Neural progenitor cell (in vitro differentiated cells): ENCODE results near the gene LCAT. TPM values are rescaled to one million over a fixed set of nuclear protein-coding genes. Genes with fewer than 3 reads are reported as not detected.
"Not testable (repeated sequence)": the region's sequence is repeated elsewhere in the genome, so short reads cannot be mapped to it uniquely, and the experiment has no call there.

Source experiments
- DNase-seq: peaks from one replicate; pipeline ENCODE4 v3.0.0-alpha.2; 2016; ENCODE audit warnings: low spot score
- H2AFZ ChIP-seq: fragments of 200-600 bp; sonication (generic); replicated peaks from 2 replicates; pipeline ENCODE4 v1.6.1; 2016; ENCODE audit warnings: antibody characterized with exemption
- H3F3A ChIP-seq: fragments of 200-600 bp; sonication (generic); 2 replicates; pipeline ENCODE4 v1.6.1; 2016; ENCODE audit warnings: antibody characterized with exemption, low read depth
- H3K27ac ChIP-seq: fragments of 200-600 bp; sonication (generic); 2 replicates; pipeline ENCODE4 v1.5.1; 2016; ENCODE audit warnings: mild to moderate bottlenecking
- H3K27me3 ChIP-seq: fragments of 200-600 bp; sonication (generic); 2 replicates; pipeline ENCODE4 v1.6.1; 2016; ENCODE audit warnings: mild to moderate bottlenecking, moderate library complexity
- H3K36me3 ChIP-seq: fragments of 200-600 bp; sonication (generic); 2 replicates; pipeline ENCODE4 v1.5.1; 2016
- H3K4me1 ChIP-seq: fragments of 200-600 bp; sonication (generic); 2 replicates; pipeline ENCODE4 v1.6.1; 2016; ENCODE audit warnings: mixed run types
- H3K4me2 ChIP-seq: fragments of 200-600 bp; sonication (generic); 2 replicates; pipeline ENCODE4 v1.6.1; 2016
- H3K4me3 ChIP-seq: fragments of 200-600 bp; sonication (generic); 2 replicates; pipeline ENCODE4 v1.5.1; 2016
- H3K79me2 ChIP-seq: fragments of 200-600 bp; sonication (generic); 2 replicates; pipeline ENCODE4 v1.6.1; 2016; ENCODE audit warnings: low read depth
- H3K9ac ChIP-seq: fragments of 200-600 bp; sonication (generic); 2 replicates; pipeline ENCODE4 v1.6.1; 2016
- H3K9me3 ChIP-seq: fragments of 200-600 bp; sonication (generic); 2 replicates; pipeline ENCODE4 v1.5.1; 2016; ENCODE audit warnings: low read depth
- H4K20me1 ChIP-seq: fragments of 200-600 bp; sonication (generic); 2 replicates; pipeline ENCODE4 v1.6.1; 2016; ENCODE audit warnings: low read depth
- H3K27ac Mint-ChIP-seq: 3 replicates; pipeline ENCODE4 v1.8.0; 2021; ENCODE audit warnings: mixed read lengths
- H3K27me3 Mint-ChIP-seq: 2 replicates; pipeline ENCODE4 v1.8.0; 2022; ENCODE audit warnings: low read depth, mild to moderate bottlenecking, inconsistent platforms, moderate library complexity, mixed read lengths; ENCODE audit not compliant: insufficient read depth
- H3K36me3 Mint-ChIP-seq: 3 replicates; pipeline ENCODE4 v1.8.0; 2021; ENCODE audit warnings: mixed read lengths
- H3K4me1 Mint-ChIP-seq: 3 replicates; pipeline ENCODE4 v1.8.0; 2021; ENCODE audit warnings: mixed read lengths
- H3K4me3 Mint-ChIP-seq: 3 replicates; pipeline ENCODE4 v1.8.0; 2021; ENCODE audit warnings: mild to moderate bottlenecking, moderate library complexity, mixed read lengths
- H3K9me3 Mint-ChIP-seq: 3 replicates; pipeline ENCODE4 v1.8.0; 2020; ENCODE audit warnings: mixed read lengths
- EZH2 ChIP-seq: fragments of 200-600 bp; sonication (generic); IDR thresholded peaks from 2 replicates; pipeline ENCODE4 v1.6.1; 2017; ENCODE audit warnings: antibody characterized with exemption, mild to moderate bottlenecking, moderate library complexity
- EZH2phosphoT487 ChIP-seq: fragments of 200-600 bp; sonication (generic); IDR thresholded peaks from 2 replicates; pipeline ENCODE4 v1.6.1; 2017; ENCODE audit warnings: antibody characterized with exemption
- total RNA-seq: library from RNA; depleted of rRNA; stranded (reverse); fragments of >200 nt; gene quantifications from 2 replicates; pipeline ENCODE4 v1.2.3, GENCODE V29; 2015; ENCODE audit warnings: low replicate concordance
- TF ChIP-seq, protein P1 (sequence below): fragments of 200-600 bp; sonication (generic); IDR thresholded peaks from 2 replicates; pipeline ENCODE4 v1.5.1; 2017; ENCODE audit warnings: antibody characterized with exemption, mild to moderate bottlenecking

LCAT gene
- total RNA-seq, 1 donor from 2014 or later = 1.5 TPM

DNA sequence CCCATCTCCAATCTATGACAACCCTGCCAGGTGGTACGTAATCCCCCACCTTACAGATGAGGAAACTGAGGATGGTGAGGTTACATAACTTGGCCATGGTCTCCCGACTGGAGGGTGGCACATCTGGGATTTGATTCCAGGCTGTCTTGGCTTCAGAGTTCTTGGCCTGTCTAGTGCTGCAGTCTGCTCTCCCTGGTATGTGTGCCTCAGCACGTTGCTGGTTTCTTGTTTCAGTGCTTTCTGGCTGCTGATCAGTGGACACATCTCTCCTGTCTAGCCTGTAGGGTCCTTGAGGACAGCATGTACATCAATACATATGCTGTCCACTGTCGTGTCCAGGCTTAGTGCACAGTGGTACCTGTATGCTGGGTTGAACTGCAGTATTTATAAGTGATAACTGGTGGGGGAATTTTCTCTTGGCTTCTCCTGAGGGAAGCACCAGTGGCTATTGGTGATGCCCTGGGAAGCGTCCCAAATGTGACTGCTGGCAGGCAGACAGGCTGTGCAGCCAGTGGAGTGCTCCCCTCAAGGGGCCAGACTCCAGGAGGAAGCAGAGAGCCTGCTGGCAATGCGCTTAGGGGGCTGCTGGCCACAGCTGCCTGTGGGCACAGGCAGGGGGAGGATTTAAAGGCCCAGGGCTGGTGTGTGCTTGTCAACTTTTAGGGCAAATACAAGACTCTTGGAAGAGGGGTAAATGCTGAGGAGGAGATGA lies 26.6 kb downstream of the LCAT start:
- H3K9me3 ChIP-seq = no peaks in the 10 kb centered on the region
- peaks cover 2% of the 10 kb centered on the region for H3K4me1 Mint-ChIP-seq
- H3K4me3 Mint-ChIP-seq = no peak overlapping the region
- H3K9me3 Mint-ChIP-seq = no peaks in the 10 kb centered on the region
- H3F3A ChIP-seq = no peaks in the 10 kb centered on the region
- peak overlapping the region; percentile 9 for H3K27ac Mint-ChIP-seq
- peaks cover 6% of the 10 kb centered on the region for H3K36me3 Mint-ChIP-seq
- H3K27ac ChIP-seq = no peak overlapping the region
- H3K4me3 ChIP-seq = no peak overlapping the region
- H3K36me3 ChIP-seq = no peaks in the 10 kb centered on the region
- no peaks in the 10 kb centered on the region for H3K27me3 ChIP-seq
- H3K4me2 ChIP-seq = no peak overlapping the region
- peaks cover 4% of the 10 kb centered on the region for H3K27me3 Mint-ChIP-seq
- H4K20me1 ChIP-seq = peaks cover 40% of the 10 kb centered on the region
- no peaks in the 10 kb centered on the region for H3K79me2 ChIP-seq
- no peak for TF ChIP-seq EZH2
- TF ChIP-seq, protein P1, sequence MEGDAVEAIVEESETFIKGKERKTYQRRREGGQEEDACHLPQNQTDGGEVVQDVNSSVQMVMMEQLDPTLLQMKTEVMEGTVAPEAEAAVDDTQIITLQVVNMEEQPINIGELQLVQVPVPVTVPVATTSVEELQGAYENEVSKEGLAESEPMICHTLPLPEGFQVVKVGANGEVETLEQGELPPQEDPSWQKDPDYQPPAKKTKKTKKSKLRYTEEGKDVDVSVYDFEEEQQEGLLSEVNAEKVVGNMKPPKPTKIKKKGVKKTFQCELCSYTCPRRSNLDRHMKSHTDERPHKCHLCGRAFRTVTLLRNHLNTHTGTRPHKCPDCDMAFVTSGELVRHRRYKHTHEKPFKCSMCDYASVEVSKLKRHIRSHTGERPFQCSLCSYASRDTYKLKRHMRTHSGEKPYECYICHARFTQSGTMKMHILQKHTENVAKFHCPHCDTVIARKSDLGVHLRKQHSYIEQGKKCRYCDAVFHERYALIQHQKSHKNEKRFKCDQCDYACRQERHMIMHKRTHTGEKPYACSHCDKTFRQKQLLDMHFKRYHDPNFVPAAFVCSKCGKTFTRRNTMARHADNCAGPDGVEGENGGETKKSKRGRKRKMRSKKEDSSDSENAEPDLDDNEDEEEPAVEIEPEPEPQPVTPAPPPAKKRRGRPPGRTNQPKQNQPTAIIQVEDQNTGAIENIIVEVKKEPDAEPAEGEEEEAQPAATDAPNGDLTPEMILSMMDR = no peak
- no peak for TF ChIP-seq EZH2phosphoT487
- no peaks in the 10 kb centered on the region for H3K4me1 ChIP-seq
- no peak for DNase-seq
- H2AFZ ChIP-seq = no peak overlapping the region
- no peak overlapping the region for H3K9ac ChIP-seq

DNA sequence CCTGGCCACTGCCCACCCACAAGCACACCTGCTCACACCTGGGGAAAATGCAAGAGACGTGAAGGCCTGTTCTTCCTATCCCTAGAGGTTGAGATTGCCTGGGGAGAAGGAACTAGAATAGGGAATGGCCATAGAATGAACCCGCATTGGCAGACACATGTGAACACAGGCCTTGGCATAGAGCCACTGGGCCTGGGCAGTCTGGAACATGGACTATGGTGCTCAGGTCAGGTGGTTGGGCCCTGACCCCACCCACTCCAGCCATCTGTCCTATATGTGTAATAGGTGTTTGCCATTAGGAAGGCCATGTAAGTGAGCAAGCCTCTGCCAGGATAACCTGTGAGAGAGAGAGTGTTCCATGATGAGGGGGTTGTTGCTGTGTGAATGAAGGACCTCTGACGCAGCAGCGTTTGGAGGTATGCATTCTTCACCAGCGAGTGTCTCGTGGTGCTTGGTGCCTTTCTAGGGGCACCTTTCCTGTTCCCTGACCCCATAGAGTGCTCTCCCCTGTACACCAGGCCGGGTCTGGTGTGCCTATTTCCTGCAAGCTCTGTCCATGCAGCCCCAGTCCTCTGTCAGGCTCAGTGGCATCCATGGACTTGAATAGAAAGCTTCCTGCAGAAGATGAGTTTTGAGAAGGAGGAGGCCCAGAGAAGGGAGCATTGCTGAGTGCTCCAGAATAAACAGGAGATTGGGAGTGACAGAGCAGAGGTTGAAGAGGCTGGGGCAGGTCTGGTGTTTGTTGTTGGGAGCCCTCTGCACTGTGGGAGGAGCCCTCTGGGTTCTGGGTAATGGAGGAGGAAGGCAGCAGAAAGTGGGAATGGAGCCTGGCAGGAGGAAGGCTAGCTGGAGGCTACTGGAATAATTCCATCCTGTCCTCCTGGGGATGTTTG lies 27.8 kb downstream of the LCAT start:
- no peak overlapping the region for H3K4me2 ChIP-seq
- H3K79me2 ChIP-seq = no peaks in the 10 kb centered on the region
- H3K27ac ChIP-seq = no peak overlapping the region
- H3F3A ChIP-seq = no peaks in the 10 kb centered on the region
- H3K4me3 ChIP-seq = no peak overlapping the region
- H3K9ac ChIP-seq = no peak overlapping the region
- no peaks in the 10 kb centered on the region for H3K4me1 ChIP-seq
- no peak for DNase-seq
- no peaks in the 10 kb centered on the region for H3K9me3 ChIP-seq
- H4K20me1 ChIP-seq = peaks cover 27% of the 10 kb centered on the region
- peaks cover 4% of the 10 kb centered on the region for H3K27me3 Mint-ChIP-seq
- no peaks in the 10 kb centered on the region for H3K36me3 ChIP-seq
- H3K36me3 Mint-ChIP-seq = peaks cover 6% of the 10 kb centered on the region
- H3K4me3 Mint-ChIP-seq = no peak overlapping the region
- no peak overlapping the region for H3K27ac Mint-ChIP-seq
- H2AFZ ChIP-seq = no peak overlapping the region
- TF ChIP-seq, protein P1 = no peak
- TF ChIP-seq EZH2phosphoT487 (no peak), EZH2 (no peak)
- H3K27me3 ChIP-seq = no peaks in the 10 kb centered on the region
- peaks cover 2% of the 10 kb centered on the region for H3K4me1 Mint-ChIP-seq
- H3K9me3 Mint-ChIP-seq = no peaks in the 10 kb centered on the region

DNA sequence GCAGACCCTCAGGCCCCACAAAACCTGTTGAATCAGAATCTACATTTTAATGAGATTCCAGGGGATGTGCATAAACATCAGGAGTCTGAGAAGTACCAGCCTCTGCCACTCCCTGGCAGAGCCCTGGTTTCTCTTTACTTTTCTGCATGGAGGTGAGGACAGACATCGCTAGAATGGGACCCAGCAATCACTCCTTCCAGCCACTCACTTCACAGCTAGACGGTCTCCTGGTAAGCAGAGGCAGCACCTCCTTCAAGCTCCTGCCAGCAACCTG lies 28.5 kb downstream of the LCAT start:
- not testable (repeated sequence) for H3K27me3 ChIP-seq, H3K79me2 ChIP-seq, H3K27ac ChIP-seq, H3K36me3 ChIP-seq, H3K4me1 ChIP-seq, H3K36me3 Mint-ChIP-seq, H3K4me1 Mint-ChIP-seq, H3K4me3 Mint-ChIP-seq, H3K27ac Mint-ChIP-seq, H3K4me3 ChIP-seq, H3F3A ChIP-seq, H2AFZ ChIP-seq, H3K9ac ChIP-seq, H3K9me3 ChIP-seq, H3K27me3 Mint-ChIP-seq, DNase-seq, H3K9me3 Mint-ChIP-seq, H3K4me2 ChIP-seq
- peaks cover 25% of the 10 kb centered on the region for H4K20me1 ChIP-seq
